NCI-H128 (cell line): ENCODE data around the gene HDAC5.
"Not testable (repeated sequence)": the region's sequence is repeated elsewhere in the genome, so short reads cannot be mapped to it uniquely, and the experiment has no call there.

Source experiments
- DNase-seq: peaks from one replicate; lab custom pipeline; 2025; ENCODE audit not compliant: unreplicated experiment; lab: John Stamatoyannopoulos, UW

The HDAC5 gene

GRCh38 chr17:44037471-44037870, 86.0 kb downstream of the HDAC5 start:
- DNase-seq, result no peak

GRCh38 chr17:44034688-44035087, 88.8 kb downstream of the HDAC5 start:
- not testable (repeated sequence) for DNase-seq

- no peak for DNase-seq
These were observed 89.5 kb downstream of the HDAC5 start for GRCh38 chr17:44033861-44034408.

- no peak for DNase-seq
These were observed 93.0 kb downstream of the HDAC5 start for GRCh38 chr17:44030482-44030881.

- DNase-seq, result no peak
These were observed 93.7 kb downstream of the HDAC5 start for GRCh38 chr17:44029736-44030135.
